AG04450 (cell line): ENCODE data around the gene CCT4. TPM values are rescaled to one million over a fixed set of nuclear protein-coding genes. Genes with fewer than 3 reads are reported as not detected.
"Not testable (repeated sequence)": the region's sequence is repeated elsewhere in the genome, so short reads cannot be mapped to it uniquely, and the experiment has no call there.

Source experiments
- CTCF ChIA-PET: fragments of 300-600, 350-600 bp; formaldehyde crosslinking; extraction: SDS; loops from one replicate; lab custom pipeline; 2022; ENCODE audit warnings: antibody characterized with exemption, inconsistent platforms; lab: Charles Lee
- POLR2A ChIA-PET: fragments of 350-600 bp; formaldehyde crosslinking; extraction: SDS; loops from one replicate; lab custom pipeline; 2021; ENCODE audit warnings: antibody characterized with exemption, inconsistent platforms; lab: Yijun Ruan, JAX
- DNase-seq: peaks from one replicate; pipeline ENCODE4 v3.0.0-alpha.2; 2011; ENCODE audit warnings: low read depth, low spot score
- H3K27ac ChIP-seq: one replicate; pipeline ENCODE4 v1.5.1; 2012; ENCODE audit warnings: low read depth, low read length, control low read depth
- H3K27me3 ChIP-seq: one replicate; pipeline ENCODE4 v1.6.0; 2012; ENCODE audit warnings: low read length; ENCODE audit not compliant: control insufficient read depth, insufficient read depth
- H3K4me3 ChIP-seq: 2 replicates; pipeline ENCODE4 v1.5.1; 2011; ENCODE audit warnings: mild to moderate bottlenecking, low read depth, low read length, control low read depth
- H3K9me3 ChIP-seq: 2 replicates; pipeline ENCODE4 v1.5.1; 2012; ENCODE audit warnings: low read length; ENCODE audit not compliant: control insufficient read depth, insufficient read depth
- CTCF ChIP-seq: IDR thresholded peaks from 2 replicates; pipeline ENCODE4 v1.5.1; 2011; ENCODE audit warnings: low read depth, low read length, control low read depth, inconsistent platforms
- polyA plus RNA-seq: library from polyadenylated mRNA; depleted of rRNA; stranded (reverse); fragments of >200 nt; gene quantifications from 2 replicates; pipeline ENCODE4 v1.2.3, GENCODE V29; 2011

Gene CCT4
- polyA plus RNA-seq, 1 experiment = 170 TPM

DNA sequence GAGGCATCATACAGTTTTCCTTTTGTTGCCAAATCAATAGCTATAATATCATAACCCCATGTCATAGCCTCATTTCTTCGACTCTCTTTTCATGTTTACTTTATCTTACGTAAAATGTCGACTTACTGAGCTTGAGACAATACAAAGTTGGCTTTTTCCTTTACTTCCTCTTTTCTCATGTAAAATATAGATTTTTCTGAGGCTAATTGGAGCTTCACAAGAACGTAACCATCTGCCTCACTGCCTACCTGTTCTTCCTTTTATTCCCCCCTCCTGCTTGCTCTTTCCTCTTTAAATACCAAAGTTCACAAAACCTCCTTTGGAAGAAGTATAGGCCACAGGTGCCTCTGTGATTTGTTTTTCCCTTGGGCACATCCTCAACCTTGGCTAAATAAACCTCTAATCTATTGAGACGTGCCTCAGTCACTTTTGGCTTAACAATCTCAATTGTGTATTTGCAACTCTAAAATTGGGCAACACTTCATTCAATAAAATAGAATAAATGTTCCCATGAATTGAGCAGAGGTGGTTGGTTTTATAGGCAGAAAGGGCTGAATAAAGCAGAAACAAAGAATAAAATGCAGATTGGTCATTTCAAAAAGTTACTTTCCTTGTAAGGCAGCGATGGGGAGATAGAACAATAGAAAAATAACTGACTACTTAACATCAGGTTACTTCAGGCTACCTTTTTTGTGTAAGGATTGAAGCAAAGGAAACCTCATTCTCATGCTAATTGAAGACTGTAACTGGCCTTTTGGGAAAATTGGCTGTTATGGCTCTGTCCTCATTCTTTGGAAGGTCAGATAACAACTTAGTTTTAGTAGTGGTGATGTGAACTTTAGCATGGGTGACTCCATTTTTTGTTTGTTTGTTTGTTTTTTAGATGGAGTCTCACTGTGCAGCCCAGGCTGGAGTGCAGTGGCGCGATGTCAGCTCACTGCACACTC lies 38.3 kb upstream of the CCT4 start:
- no peaks in the 10 kb centered on the region for H3K9me3 ChIP-seq
- no peaks in the 10 kb centered on the region for H3K27me3 ChIP-seq
- H3K4me3 ChIP-seq = no peak overlapping the region
- ChIA-PET POLR2A (no interaction called here), CTCF (no interaction called here)
- no peak for DNase-seq
- no peak overlapping the region for H3K27ac ChIP-seq
- TF ChIP-seq CTCF = no peak

- Histone ChIP-seq H3K27me3 (no peaks in the 10 kb centered on the region), H3K27ac (no peak overlapping the region), H3K9me3 (no peaks in the 10 kb centered on the region), H3K4me3 (no peak overlapping the region)
- DNase-seq = no peak
- ChIA-PET POLR2A (no interaction called here), CTCF (no interaction called here)
- TF ChIP-seq CTCF = no peak
Observed at GRCh38 chr2:61924895-61925663, 36.6 kb upstream of the CCT4 start.

GRCh38 chr2:61922714-61923113 lies 34.3 kb upstream of the CCT4 start:
- Histone ChIP-seq H3K27me3 (no peaks in the 10 kb centered on the region), H3K9me3 (no peaks in the 10 kb centered on the region), H3K4me3 (no peak overlapping the region), H3K27ac (no peak overlapping the region)
- TF ChIP-seq CTCF = no peak
- ChIA-PET POLR2A (no interaction called here), CTCF (no interaction called here)
- no peak for DNase-seq

- Histone ChIP-seq H3K27me3 (no peaks in the 10 kb centered on the region), H3K4me3 (no peak overlapping the region), H3K9me3 (no peaks in the 10 kb centered on the region), H3K27ac (no peak overlapping the region)
- ChIA-PET CTCF (interaction anchor here (1.4 to 4.3 kb wide), 2 partner anchors 9 to 491 kb away, joined by 4 to 22 read pairs; no protein-coding TSS in a partner anchor), POLR2A (no interaction called here)
- no peak for TF ChIP-seq CTCF
- DNase-seq = no peak
Observed at GRCh38 chr2:61920548-61920947, 32.1 kb upstream of the CCT4 start.

- H3K27me3 ChIP-seq, H3K27ac ChIP-seq, H3K9me3 ChIP-seq, POLR2A ChIA-PET, CTCF ChIA-PET, DNase-seq, H3K4me3 ChIP-seq: not testable (repeated sequence)
Observed at GRCh38 chr2:61914794-61915193, 26.3 kb upstream of the CCT4 start.
